ENCODE data around the gene HIKESHI.

HIKESHI gene

DNA sequence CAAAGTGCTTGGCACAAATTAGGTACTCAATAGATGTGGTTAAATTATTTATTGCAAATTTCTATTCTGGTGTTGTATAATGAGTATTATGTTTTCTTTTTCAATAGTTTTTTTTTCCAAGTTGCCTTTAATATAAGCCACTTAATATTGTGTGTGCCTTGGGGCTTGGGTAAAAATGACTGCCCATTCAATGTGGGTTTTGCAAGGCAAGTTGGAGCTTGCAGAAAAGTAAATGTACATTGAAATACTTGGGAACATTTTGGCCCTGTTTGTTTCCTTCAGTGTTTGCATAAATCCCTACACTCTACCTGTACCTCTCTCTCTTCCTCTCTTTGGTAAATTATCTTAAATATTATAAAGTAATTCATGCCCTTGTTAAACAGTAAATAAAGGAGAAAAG is 70.5 kb downstream of the HIKESHI start:
- DNase-seq (ENCODE audit: low read depth), result no peak
- no peak overlapping the region for H3K4me3 ChIP-seq (ENCODE audit: low read depth, low read length)
- TF ChIP-seq, protein P1, sequence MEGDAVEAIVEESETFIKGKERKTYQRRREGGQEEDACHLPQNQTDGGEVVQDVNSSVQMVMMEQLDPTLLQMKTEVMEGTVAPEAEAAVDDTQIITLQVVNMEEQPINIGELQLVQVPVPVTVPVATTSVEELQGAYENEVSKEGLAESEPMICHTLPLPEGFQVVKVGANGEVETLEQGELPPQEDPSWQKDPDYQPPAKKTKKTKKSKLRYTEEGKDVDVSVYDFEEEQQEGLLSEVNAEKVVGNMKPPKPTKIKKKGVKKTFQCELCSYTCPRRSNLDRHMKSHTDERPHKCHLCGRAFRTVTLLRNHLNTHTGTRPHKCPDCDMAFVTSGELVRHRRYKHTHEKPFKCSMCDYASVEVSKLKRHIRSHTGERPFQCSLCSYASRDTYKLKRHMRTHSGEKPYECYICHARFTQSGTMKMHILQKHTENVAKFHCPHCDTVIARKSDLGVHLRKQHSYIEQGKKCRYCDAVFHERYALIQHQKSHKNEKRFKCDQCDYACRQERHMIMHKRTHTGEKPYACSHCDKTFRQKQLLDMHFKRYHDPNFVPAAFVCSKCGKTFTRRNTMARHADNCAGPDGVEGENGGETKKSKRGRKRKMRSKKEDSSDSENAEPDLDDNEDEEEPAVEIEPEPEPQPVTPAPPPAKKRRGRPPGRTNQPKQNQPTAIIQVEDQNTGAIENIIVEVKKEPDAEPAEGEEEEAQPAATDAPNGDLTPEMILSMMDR (IDR thresholded peaks at IDR 0.05; ENCODE audit: low read depth, low read length, missing control alignments), result no peak

DNA sequence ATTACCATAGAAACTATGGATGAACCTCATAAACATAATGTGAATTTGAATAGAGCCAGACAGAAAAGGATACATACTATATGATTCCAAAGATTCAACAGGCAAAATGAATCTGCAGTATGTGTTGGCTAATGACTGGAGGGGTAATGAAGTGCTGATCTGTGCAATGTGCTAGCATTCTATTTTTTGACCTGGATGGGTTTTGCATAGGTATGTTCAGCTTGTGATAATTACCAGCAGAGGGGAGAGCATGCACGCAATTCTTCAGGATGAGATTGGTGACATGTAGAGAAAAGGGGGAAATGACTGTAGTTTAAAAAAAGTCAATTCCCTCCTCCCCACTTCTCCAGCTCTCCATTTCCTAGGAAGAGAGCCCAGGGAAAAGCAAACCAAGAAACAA is 72.0 kb downstream of the HIKESHI start:
- TF ChIP-seq, protein P1 (IDR thresholded peaks at IDR 0.05; ENCODE audit: low read depth, low read length, missing control alignments), result no peak
- no peak for DNase-seq (ENCODE audit: low read depth)
- H3K4me3 ChIP-seq (ENCODE audit: low read depth, low read length), result no peak overlapping the region

DNA sequence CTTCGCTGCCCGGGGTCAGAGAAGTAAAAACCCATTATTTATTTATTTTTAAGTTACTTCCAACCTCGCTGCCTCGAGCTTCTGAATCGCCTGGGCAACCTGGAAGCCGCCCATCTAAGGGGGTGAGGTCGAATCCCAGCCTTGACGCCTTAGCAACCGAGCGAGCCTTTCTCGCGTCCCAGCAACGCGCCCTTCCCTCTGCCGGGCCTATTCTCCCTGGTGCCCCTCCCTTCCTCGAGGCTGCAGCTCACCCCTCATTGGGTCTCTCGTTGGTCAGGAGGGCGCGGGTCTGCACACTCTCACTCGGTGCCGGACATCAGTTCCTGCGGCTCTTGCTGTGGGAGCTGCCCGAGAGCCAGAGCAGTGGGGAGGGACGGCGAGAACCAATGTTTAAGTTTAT is 72.5 kb downstream of the HIKESHI start, which contains the start of gene CCDC81:
TSS of gene CCDC81 (plus strand) at position 302 of the 400 bp plus-strand sequence. CDS start 277 bp downstream, outside the sequence.
- no peak within 1 kb of the TSS for H3K4me3 ChIP-seq (ENCODE audit: low read depth, low read length)
- no peak for DNase-seq (ENCODE audit: low read depth)
- TF ChIP-seq, protein P1 (IDR thresholded peaks at IDR 0.05; ENCODE audit: low read depth, low read length, missing control alignments), result no peak

DNA sequence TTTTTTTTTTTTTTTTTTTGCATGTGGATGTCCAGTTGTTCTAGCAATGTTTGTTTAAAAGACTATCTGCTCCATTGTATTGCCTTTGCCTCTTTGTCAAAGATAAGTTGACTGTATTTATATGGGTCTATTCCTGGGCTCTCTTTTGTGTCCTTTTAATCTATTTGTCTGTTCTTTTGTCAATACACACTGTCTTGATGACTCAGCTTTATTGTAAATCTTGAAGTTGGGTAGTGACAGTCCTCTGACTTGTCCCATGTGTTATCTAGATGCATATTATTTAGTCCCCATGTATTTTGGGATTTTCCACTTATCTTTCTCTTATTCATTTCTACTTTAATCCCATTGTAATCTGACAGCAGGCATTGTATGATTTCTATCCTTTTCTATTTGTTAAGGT is 75.9 kb downstream of the HIKESHI start:
- TF ChIP-seq, protein P1 (IDR thresholded peaks at IDR 0.05; ENCODE audit: low read depth, low read length, missing control alignments), result no peak
- DNase-seq (ENCODE audit: low read depth), result no peak
- no peak overlapping the region for H3K4me3 ChIP-seq (ENCODE audit: low read depth, low read length)

DNA sequence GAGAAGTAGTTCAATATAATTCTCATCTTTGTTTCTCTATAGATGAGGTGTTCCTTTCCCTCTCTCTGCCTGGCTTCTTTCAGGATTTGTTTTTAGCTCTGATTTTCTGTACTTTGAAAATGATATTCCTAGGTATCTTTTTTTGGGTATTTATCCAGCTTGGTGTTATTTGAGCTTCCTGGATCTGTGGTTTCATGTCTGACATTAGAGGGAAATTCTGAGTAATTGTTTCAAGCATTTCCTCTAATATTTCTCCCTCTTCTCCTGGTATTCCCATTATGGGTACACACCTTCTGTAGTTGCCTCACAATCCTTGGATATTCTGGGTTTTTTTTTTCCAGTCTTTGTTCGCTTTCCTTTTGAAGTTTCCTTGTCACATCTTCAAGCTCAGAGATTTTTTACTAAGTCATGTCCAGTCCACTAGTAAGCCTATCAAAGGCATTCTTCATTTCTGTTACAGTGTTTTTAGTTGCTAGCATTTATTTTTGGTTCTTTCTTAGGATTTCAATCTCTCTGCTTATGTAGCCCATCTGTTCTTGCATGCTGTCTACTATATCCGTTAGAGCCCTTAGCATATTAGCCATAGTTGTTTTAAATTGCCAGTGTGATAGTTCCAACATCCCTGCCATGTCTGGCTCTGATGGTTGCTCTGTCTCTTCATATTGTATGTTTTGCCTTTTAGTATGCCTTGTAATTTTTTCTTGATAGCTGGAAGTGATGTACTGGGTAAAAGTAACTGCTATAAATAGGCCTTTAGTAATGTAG is 78.4 kb downstream of the HIKESHI start:
- no peak for DNase-seq (ENCODE audit: low read depth)
- no peak overlapping the region for H3K4me3 ChIP-seq (ENCODE audit: low read depth, low read length)
- TF ChIP-seq, protein P1 (IDR thresholded peaks at IDR 0.05; ENCODE audit: low read depth, low read length, missing control alignments), result no peak

DNA sequence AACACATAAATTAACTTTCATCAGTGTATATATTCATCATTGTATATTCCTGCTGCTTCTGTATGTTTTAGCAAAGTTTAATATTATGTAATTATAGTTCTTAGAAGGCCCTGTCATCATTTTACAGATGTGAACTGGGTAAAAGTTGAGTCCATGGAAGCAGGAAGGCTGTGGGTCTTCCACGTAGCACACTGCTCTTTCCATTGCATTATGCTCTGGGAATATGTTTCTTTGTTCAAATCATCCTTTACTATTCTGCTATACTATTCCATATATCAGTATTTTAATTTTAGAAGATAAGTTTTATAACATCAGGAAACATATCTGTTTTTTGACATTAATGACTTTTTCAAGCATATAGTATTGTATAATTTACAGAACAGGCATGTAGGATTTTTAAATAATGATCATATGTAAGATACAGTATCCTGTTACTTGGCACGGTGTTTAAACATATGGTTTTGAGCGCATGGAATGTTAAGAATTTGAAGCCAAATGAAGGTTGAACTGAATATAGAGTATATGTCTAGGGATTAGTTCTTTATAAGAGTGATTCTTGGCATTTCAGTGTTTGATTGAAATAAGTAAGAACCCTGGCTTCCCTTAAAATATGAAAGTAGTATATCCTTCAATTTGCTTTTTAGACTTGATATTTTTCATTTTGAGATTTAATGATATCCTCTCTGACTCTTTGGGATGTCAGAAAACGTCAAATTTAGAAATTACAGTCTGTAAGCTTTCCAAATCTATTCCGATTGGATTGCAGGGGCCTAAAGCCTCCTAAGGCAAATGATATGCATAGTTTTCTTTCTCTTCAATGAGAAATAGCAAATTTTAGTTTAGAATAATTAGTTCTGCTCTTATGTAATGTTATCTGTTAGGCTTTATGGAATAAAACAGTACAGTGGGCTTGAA is 81.3 kb downstream of the HIKESHI start:
- no peak overlapping the region for H3K4me3 ChIP-seq (ENCODE audit: low read depth, low read length)
- TF ChIP-seq, protein P1 (IDR thresholded peaks at IDR 0.05; ENCODE audit: low read depth, low read length, missing control alignments), result no peak
- no peak for DNase-seq (ENCODE audit: low read depth)
